Esophagus squamous epithelium (tissue), 5 donors: ENCODE results near the gene SS18L1. TPM values are rescaled to one million over a fixed set of nuclear protein-coding genes. Genes with fewer than 3 reads are reported as not detected.

ENCODE experiments used
- DNase-seq: peaks from one replicate; lab custom pipeline; 2025; lab: John Stamatoyannopoulos, UW
- H3K27ac ChIP-seq, 4 donors: fragments of 200-600 bp; sonication (generic); one replicate each; pipeline ENCODE4 v1.5.1; 2016 to 2019; ENCODE audit warnings: mild to moderate bottlenecking in 1 of 4
- H3K27me3 ChIP-seq, 4 donors: fragments of 200-600 bp; sonication (generic); 1 replicate in 3 of 4; 2 replicates in 1 of 4; pipeline versions ENCODE4 v1.5.1 to v1.6.0; 2017 to 2021; ENCODE audit warnings: antibody characterized with exemption in 1 of 4
- H3K36me3 ChIP-seq, 3 donors: fragments of 200-600 bp; sonication (generic); one replicate each; pipeline ENCODE4 v1.5.1; 2016 to 2019
- H3K4me1 ChIP-seq, 3 donors: fragments of 200-600 bp; sonication (generic); one replicate each; pipeline ENCODE4 v1.5.1; 2017 to 2019
- H3K4me3 ChIP-seq, 4 donors: fragments of 200-600 bp; sonication (generic); 1 replicate in 3 of 4; 2 replicates in 1 of 4; pipeline ENCODE4 v1.5.1; 2016 to 2019; ENCODE audit warnings: mild to moderate bottlenecking in 2 of 4, moderate library complexity in 1 of 4
- H3K9me3 ChIP-seq, 3 donors: fragments of 200-600 bp; sonication (generic); one replicate each; pipeline ENCODE4 v1.5.1; 2016 to 2019
- POLR2A ChIP-seq, 4 donors: fragments of 450-650 bp; IDR thresholded peaks; one replicate each; pipeline ENCODE4 v1.6.1; 2017; ENCODE audit warnings: antibody characterized with exemption in 4 of 4, mild to moderate bottlenecking in 4 of 4, moderate library complexity in 3 of 4
- WGBS, 2 donors: methylation state at CpG; one replicate each; pipeline ENCODE4 v1.1.5; 2018; 5-methylcytosine and 5-hydroxymethylcytosine counted together
- intact Hi-C: fragments of 100-400 bp; cut with DNase I; formaldehyde crosslinking; loops from one replicate; pipeline ENCODE4 v1.15.0; 2022
- total RNA-seq, 4 donors: library from RNA; depleted of rRNA; stranded (reverse); fragments of >200 nt; gene quantifications; one replicate each; pipeline ENCODE4 v1.1.0, GENCODE V29; 2016
- TF ChIP-seq, protein P1 (sequence below), 6 experiments: fragments of 450-650 bp in 4 of 6; fragments of 200-600 bp in 2 of 6; sonication (generic) in 2 of 6; IDR thresholded peaks; one replicate each; pipeline ENCODE4 v1.5.1; 2016 to 2019; ENCODE audit warnings: antibody characterized with exemption in 6 of 6, mild to moderate bottlenecking in 4 of 6, moderate library complexity in 4 of 6
- donor health status: DM: yes; HTN: yes; CAD: no.

The SS18L1 gene
- total RNA-seq, 4 donors from 2014 or later = 7.8 to 24.5 (median 15.0) TPM

- TF ChIP-seq POLR2A (IDR thresholded peaks at IDR 0.05) = no peak
- TF ChIP-seq, protein P1, sequence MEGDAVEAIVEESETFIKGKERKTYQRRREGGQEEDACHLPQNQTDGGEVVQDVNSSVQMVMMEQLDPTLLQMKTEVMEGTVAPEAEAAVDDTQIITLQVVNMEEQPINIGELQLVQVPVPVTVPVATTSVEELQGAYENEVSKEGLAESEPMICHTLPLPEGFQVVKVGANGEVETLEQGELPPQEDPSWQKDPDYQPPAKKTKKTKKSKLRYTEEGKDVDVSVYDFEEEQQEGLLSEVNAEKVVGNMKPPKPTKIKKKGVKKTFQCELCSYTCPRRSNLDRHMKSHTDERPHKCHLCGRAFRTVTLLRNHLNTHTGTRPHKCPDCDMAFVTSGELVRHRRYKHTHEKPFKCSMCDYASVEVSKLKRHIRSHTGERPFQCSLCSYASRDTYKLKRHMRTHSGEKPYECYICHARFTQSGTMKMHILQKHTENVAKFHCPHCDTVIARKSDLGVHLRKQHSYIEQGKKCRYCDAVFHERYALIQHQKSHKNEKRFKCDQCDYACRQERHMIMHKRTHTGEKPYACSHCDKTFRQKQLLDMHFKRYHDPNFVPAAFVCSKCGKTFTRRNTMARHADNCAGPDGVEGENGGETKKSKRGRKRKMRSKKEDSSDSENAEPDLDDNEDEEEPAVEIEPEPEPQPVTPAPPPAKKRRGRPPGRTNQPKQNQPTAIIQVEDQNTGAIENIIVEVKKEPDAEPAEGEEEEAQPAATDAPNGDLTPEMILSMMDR (IDR thresholded peaks at IDR 0.05) = no peak
- peaks cover 11 to 30% (median 24%) of the 10 kb centered on the region in 3 donors for H3K4me1 ChIP-seq
- peaks cover 11 to 100% (median 29%) of the 10 kb centered on the region in 4 donors for H3K27me3 ChIP-seq
- H3K4me3 ChIP-seq = no peak overlapping the region
- intact Hi-C loops = no loop called here
- 81 to 100% methylated on average over 2 to 6 of the region's 18 CpGs for WGBS, 2 donors
- no peaks in the 10 kb centered on the region for H3K36me3 ChIP-seq
- DNase-seq = no peak
- H3K9me3 ChIP-seq = no peaks in the 10 kb centered on the region
- no peak overlapping the region for H3K27ac ChIP-seq
Observed at GRCh38 chr20:62222266-62222850, 78.8 kb downstream of the SS18L1 start.

DNA sequence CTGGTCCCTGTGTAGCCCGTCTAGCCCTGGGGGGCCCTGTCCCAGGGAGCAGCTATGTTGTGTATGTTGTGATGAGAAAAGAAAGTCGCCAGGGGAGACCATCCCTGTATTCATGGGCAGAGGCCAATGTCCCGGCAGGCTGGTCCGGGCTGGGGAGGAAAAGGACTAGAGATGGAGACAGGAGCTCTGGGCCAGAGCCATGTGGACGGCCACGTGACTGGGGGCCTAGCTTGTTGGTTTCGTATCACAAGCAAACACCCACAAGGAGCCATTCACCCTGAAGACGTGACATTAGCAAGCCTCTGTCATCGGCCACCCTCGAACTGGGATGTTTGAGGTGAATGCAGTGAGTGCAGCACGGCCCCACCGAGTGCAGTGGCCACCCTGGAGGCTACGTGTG lies 79.4 kb downstream of the SS18L1 start:
- 45 to 63% methylated on average over 4 to 12 of the region's 13 CpGs for WGBS, 2 donors
- no peak for TF ChIP-seq POLR2A (IDR thresholded peaks at IDR 0.05)
- TF ChIP-seq, protein P1 (IDR thresholded peaks at IDR 0.05) = no peak
- DNase-seq = no peak
- Histone ChIP-seq H3K27me3 (peaks cover 11 to 100% (median 25%) of the 10 kb centered on the region in 4 donors), H3K27ac (no peak overlapping the region), H3K36me3 (no peaks in the 10 kb centered on the region), H3K4me1 (peaks cover 11 to 36% (median 24%) of the 10 kb centered on the region in 3 donors), H3K4me3 (no peak overlapping the region), H3K9me3 (no peaks in the 10 kb centered on the region)
- intact Hi-C loops = no loop called here

- no CpG with 5 or more reads among the region's 9 CpGs for WGBS, 2 donors
- intact Hi-C loops = no loop called here
- DNase-seq = no peak
Observed at GRCh38 chr20:62223571-62223970, 80.0 kb downstream of the SS18L1 start.

DNA sequence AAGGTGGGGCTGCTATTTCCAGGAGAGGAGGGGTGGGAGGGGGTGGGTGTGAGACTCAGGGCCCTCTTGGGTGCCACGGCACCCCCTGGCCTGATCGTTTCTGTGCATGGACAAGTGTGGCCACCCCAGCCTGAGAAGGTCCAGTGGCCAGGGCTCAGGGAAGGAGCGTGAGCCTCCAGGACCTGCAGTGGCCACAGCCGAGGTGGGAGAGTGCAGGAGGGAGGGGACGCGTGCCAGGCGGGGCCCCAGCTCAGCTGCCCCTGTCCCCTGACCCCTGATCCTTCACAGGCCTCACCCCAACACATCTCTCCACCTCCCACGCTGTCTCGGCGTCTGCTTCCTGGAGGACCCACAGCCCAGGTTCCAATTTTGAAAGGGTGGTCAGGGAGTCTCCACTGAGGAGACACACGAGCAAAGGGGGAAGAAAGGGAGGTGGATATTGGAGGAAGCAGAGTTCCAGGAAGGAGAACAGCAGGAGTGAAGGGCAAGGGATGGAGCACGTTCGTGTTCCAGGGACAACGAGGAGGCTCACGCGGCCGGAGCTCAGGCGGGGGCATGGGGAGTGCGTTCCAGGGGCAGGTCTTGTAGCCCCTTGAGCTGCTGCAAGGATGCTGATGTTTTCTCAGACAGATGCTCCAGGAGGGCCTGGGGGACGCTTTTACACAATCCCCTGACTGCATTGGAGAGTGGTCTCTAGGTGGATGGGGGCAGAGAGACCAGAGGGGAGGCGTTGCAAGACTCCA lies 80.7 kb downstream of the SS18L1 start:
- Histone ChIP-seq H3K27me3 (peaks cover 4 to 96% (median 19%) of the 10 kb centered on the region in 4 donors), H3K36me3 (no peaks in the 10 kb centered on the region), H3K9me3 (no peaks in the 10 kb centered on the region), H3K4me1 (peaks cover 9 to 40% (median 20%) of the 10 kb centered on the region in 3 donors), H3K27ac (no peak overlapping the region), H3K4me3 (no peak overlapping the region)
- intact Hi-C loops = no loop called here
- 64 to 73% methylated on average over 10 of the region's 21 CpGs for WGBS, 2 donors
- TF ChIP-seq, protein P1 (IDR thresholded peaks at IDR 0.05) = no peak
- no peak for TF ChIP-seq POLR2A (IDR thresholded peaks at IDR 0.05)
- DNase-seq = no peak

More at GRCh38 chr20:62223571-62223970, 80.0 kb downstream of the SS18L1 start:
- Histone ChIP-seq H3K4me3 (no peak overlapping the region), H3K27ac (no peak overlapping the region), H3K4me1 (peaks cover 11 to 42% (median 24%) of the 10 kb centered on the region in 3 donors), H3K36me3 (no peaks in the 10 kb centered on the region), H3K27me3 (peaks cover 8 to 100% (median 23%) of the 10 kb centered on the region in 4 donors), H3K9me3 (no peaks in the 10 kb centered on the region)
- no peak for TF ChIP-seq POLR2A (IDR thresholded peaks at IDR 0.05)
- TF ChIP-seq, protein P1 (IDR thresholded peaks at IDR 0.05) = no peak

DNA sequence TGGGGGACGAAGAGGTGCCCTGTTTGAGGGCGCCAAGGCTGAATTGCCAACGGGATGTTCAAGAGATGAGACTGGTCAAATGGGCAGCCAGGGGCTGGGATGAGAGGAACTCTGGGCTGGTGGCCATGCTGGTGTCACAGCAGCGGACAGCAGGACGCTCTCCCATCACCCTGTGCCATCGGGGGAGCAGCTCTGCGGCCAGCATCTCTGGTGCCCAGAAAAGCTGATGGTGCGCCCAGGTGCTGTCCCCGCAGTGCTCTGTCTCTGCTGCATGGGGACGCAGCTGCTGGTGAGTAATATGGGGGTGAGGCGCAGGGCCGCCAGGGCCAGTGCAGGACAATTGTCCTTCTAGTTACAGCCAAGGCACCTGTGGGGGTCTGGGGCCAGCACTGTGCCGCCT lies 81.5 kb downstream of the SS18L1 start:
- Histone ChIP-seq H3K27ac (no peak overlapping the region), H3K4me3 (no peak overlapping the region), H3K9me3 (no peaks in the 10 kb centered on the region), H3K27me3 (peaks cover 4 to 88% (median 18%) of the 10 kb centered on the region in 4 donors), H3K36me3 (no peaks in the 10 kb centered on the region), H3K4me1 (peaks cover 6 to 32% (median 13%) of the 10 kb centered on the region in 3 donors)
- DNase-seq = no peak
- TF ChIP-seq, protein P1 (IDR thresholded peaks at IDR 0.05) = no peak
- no peak for TF ChIP-seq POLR2A (IDR thresholded peaks at IDR 0.05)
- WGBS, 2 donors = 75 to 85% methylated on average over 8 to 13 of the region's 13 CpGs
- intact Hi-C loops = no loop called here
